ENCODE measurements around the gene MYH3. TPM values are rescaled to one million over a fixed set of nuclear protein-coding genes. Genes with fewer than 3 reads are reported as not detected.

MYH3 gene
- total and polyA plus RNA-seq, 7 donors = 1.9 to 261 (median 5.8) TPM

DNA sequence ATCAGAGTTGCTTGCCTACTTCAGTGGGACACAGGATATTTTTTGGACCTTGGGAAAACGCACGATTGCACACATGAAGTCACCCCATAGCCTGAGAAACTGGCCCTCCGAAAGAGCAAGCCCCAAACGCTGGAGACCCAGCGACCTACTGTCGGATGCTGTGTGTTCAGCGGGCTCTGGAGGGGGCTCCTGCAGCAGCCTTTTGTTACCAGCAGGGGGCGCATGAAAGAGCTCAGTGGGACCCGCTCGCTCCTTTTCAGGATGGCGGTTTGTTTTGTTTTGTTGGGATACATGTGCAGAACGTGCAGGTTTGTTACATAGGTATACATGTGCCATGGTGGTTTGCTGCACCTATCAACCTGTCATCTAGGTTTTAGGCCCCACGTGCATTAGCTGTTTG is 28.4 kb downstream of the MYH3 start:
- DNase-seq (no peak), ATAC-seq (no peak)
- Histone ChIP-seq H3K4me1 (peaks cover 16% of the 10 kb centered on the region), H3K27ac (no peak overlapping the region), H3K9me3 (no peaks in the 10 kb centered on the region), H3K27me3 (ENCODE audit: insufficient read depth in 3 of 3, low read length in 2 of 3) (no peaks in the 10 kb centered on the region), H3K4me3 (no peak overlapping the region), H3K36me3 (ENCODE audit: insufficient read depth in 1 of 2, low read depth in 1 of 2) (peaks cover 0 to 46% of the 10 kb centered on the region in 2 donors)
- 85 to 90% (median 88%) methylated on average over 13 of the region's 13 CpGs for WGBS, 3 donors
- TF ChIP-seq, protein P1, sequence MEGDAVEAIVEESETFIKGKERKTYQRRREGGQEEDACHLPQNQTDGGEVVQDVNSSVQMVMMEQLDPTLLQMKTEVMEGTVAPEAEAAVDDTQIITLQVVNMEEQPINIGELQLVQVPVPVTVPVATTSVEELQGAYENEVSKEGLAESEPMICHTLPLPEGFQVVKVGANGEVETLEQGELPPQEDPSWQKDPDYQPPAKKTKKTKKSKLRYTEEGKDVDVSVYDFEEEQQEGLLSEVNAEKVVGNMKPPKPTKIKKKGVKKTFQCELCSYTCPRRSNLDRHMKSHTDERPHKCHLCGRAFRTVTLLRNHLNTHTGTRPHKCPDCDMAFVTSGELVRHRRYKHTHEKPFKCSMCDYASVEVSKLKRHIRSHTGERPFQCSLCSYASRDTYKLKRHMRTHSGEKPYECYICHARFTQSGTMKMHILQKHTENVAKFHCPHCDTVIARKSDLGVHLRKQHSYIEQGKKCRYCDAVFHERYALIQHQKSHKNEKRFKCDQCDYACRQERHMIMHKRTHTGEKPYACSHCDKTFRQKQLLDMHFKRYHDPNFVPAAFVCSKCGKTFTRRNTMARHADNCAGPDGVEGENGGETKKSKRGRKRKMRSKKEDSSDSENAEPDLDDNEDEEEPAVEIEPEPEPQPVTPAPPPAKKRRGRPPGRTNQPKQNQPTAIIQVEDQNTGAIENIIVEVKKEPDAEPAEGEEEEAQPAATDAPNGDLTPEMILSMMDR (IDR thresholded peaks at IDR 0.05) = no peak
- intact Hi-C loops (cut with DNase I) = no loop called here

DNA sequence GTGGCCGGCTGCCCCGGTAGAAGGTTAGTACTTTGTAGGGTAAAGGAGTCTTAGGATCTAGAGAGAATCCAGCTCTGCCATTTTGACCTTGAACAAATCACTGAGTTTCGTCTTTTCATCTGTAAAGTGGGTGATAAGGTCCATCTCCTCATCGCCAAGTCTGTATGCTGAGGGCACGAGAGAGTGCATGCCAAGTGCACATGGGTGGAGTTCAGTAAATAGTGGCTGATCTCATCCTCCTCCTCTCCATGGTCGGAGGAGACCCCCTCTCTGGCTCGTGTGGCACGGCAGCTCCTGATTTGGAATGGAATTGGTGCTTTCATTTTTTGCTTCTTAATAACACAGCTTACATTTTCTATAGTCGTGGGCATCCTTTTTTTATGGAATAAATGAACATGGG is 30.7 kb downstream of the MYH3 start:
- Histone ChIP-seq H3K27ac (peak overlapping the region; percentile 92), H3K4me1 (peaks cover 27% of the 10 kb centered on the region), H3K9me3 (no peaks in the 10 kb centered on the region), H3K36me3 (ENCODE audit: insufficient read depth in 1 of 2, low read depth in 1 of 2) (peaks cover 0 to 22% of the 10 kb centered on the region in 2 donors), H3K27me3 (ENCODE audit: insufficient read depth in 3 of 3, low read length in 2 of 3) (no peaks in the 10 kb centered on the region), H3K4me3 (no peak overlapping the region)
- TF ChIP-seq, protein P1 (IDR thresholded peaks at IDR 0.05) = no peak
- ATAC-seq (no peak), DNase-seq (no peak)
- intact Hi-C loops (cut with DNase I) = no loop called here
- 64 to 80% (median 68%) methylated on average over 9 of the region's 9 CpGs for WGBS, 3 donors

DNA sequence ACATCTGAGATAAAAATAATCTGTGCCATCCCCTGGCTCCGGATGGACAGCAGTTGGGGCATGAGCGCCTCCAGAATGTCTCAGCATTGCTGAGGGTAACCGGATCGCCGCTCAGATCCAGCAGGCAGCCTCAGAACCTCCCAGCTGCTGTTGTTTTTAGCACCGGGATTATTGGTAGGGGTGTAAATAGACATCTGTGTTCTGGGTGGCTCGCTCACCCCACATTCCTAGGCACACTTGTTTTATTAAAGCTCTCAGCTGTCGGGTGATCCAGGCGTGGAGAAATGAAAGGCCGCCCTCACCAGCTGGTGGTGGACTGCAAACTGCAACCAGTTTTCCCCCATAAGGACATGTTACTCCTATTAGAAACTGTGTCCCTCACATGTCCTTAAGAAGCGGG is 32.1 kb downstream of the MYH3 start:
- TF ChIP-seq, protein P1 (IDR thresholded peaks at IDR 0.05) = no peak
- H3K27ac ChIP-seq = peak overlapping the region; percentile 92
- no peaks in the 10 kb centered on the region for H3K27me3 ChIP-seq (ENCODE audit: insufficient read depth in 3 of 3, low read length in 2 of 3)
- 24 to 42% (median 28%) methylated on average over 11 of the region's 11 CpGs for WGBS, 3 donors
- intact Hi-C loops (cut with DNase I) = loop anchor here in 1 of 2 donors (5.0 kb wide), 1 partner anchor 243 kb away; no protein-coding TSS in a partner anchor
- H3K4me1 ChIP-seq = peaks cover 31% of the 10 kb centered on the region
- peaks cover 0 to 13% of the 10 kb centered on the region in 2 donors for H3K36me3 ChIP-seq (ENCODE audit: insufficient read depth in 1 of 2, low read depth in 1 of 2)
- DNase-seq (peak; percentile 21 to 81), ATAC-seq (peak; percentile 74 to 92 (median 86))
- no peaks in the 10 kb centered on the region for H3K9me3 ChIP-seq
- H3K4me3 ChIP-seq = no peak overlapping the region

DNA sequence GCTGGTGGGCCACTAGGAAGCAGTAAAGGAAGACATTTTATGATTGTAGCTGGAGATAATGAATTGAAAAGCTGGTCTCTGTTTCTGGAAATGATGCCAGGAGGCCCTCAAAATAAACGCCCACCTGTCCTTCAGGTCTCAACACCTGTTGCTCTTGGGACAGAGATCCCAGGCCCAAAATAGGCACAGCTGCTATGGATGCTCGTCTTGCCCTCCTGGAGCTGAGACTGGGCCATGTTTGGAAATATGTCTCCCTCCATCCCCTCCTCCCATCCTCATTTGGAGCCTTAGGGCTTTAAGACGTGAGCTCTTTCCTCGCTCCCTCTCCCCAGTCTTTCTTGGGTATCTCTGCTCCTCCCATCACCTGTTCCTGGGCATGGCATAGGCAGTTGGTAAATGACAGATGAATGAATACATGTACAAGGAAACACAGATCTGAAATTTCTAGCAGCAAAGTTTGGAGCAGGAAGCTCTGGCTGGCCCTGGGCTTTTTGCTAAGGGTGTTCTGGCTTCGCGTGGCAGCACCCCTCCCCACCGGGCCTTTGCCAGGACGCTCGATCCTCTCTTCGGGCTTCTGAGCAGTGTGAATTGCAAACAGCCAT is 33.3 kb downstream of the MYH3 start:
- TF ChIP-seq, protein P1 (IDR thresholded peaks at IDR 0.05) = no peak
- DNase-seq (no peak), ATAC-seq (peak; percentile 13 to 63 (median 20))
- WGBS, 3 donors = 42 to 52% (median 52%) methylated on average over 10 of the region's 10 CpGs
- intact Hi-C loops (cut with DNase I) = loop anchor here in 1 of 2 donors (5.0 kb wide), 1 partner anchor 242 kb away; no protein-coding TSS in a partner anchor
- H3K36me3 ChIP-seq (ENCODE audit: insufficient read depth in 1 of 2, low read depth in 1 of 2) = peaks cover 0 to 4% of the 10 kb centered on the region in 2 donors
- no peaks in the 10 kb centered on the region for H3K9me3 ChIP-seq
- H3K27me3 ChIP-seq (ENCODE audit: insufficient read depth in 3 of 3, low read length in 2 of 3) = no peaks in the 10 kb centered on the region
- H3K4me1 ChIP-seq = peaks cover 31% of the 10 kb centered on the region
- H3K27ac ChIP-seq = peak overlapping the region; percentile 92
- H3K4me3 ChIP-seq = peak overlapping the region; percentile 52
